GM12873 (cell line): ENCODE results near the gene IRGC.

ENCODE experiments used
- TF ChIP-seq, protein P1 (sequence below): IDR thresholded peaks from 2 replicates; pipeline ENCODE4 v1.5.1; 2012; ENCODE audit warnings: low read depth, mild to moderate bottlenecking, moderate library complexity, low read length, control low read depth; ENCODE audit not compliant: insufficient read depth; ENCODE audit errors: missing control alignments

Gene IRGC, protein sequence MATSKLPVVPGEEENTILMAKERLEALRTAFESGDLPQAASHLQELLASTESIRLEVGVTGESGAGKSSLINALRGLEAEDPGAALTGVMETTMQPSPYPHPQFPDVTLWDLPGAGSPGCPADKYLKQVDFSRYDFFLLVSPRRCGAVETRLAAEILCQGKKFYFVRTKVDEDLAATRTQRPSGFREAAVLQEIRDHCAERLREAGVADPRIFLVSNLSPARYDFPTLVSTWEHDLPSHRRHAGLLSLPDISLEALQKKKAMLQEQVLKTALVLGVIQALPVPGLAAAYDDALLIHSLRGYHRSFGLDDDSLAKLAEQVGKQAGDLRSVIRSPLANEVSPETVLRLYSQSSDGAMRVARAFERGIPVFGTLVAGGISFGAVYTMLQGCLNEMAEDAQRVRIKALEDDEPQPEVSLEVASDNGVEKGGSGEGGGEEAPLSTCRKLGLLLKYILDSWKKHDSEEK

DNA sequence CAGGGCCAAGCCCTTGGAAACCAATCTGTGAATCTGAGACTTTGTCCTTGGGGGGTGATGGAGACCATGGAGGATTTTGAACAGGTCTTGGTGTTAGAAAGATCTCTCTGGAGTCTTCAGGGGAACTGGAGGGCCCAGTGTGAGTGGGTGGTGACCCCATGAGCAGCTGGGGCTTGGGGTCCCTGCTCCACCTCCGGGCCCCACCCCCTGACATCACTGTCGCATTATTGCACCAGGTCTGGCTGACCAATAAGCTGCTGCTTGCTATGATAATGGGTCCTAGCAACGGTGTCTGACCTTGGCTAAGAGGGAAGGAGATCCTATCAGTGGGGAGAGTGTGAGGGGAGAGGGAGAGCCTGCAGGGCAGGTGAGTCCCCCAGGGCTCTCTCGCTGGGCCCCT lies at the start of gene IRGC:
Gene IRGC, plus strand, starts transcription at position 301 of the 400 bp plus-strand sequence. CDS start 2,483 bp downstream, outside the sequence.
- TF ChIP-seq, protein P1, sequence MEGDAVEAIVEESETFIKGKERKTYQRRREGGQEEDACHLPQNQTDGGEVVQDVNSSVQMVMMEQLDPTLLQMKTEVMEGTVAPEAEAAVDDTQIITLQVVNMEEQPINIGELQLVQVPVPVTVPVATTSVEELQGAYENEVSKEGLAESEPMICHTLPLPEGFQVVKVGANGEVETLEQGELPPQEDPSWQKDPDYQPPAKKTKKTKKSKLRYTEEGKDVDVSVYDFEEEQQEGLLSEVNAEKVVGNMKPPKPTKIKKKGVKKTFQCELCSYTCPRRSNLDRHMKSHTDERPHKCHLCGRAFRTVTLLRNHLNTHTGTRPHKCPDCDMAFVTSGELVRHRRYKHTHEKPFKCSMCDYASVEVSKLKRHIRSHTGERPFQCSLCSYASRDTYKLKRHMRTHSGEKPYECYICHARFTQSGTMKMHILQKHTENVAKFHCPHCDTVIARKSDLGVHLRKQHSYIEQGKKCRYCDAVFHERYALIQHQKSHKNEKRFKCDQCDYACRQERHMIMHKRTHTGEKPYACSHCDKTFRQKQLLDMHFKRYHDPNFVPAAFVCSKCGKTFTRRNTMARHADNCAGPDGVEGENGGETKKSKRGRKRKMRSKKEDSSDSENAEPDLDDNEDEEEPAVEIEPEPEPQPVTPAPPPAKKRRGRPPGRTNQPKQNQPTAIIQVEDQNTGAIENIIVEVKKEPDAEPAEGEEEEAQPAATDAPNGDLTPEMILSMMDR: no peak

DNA sequence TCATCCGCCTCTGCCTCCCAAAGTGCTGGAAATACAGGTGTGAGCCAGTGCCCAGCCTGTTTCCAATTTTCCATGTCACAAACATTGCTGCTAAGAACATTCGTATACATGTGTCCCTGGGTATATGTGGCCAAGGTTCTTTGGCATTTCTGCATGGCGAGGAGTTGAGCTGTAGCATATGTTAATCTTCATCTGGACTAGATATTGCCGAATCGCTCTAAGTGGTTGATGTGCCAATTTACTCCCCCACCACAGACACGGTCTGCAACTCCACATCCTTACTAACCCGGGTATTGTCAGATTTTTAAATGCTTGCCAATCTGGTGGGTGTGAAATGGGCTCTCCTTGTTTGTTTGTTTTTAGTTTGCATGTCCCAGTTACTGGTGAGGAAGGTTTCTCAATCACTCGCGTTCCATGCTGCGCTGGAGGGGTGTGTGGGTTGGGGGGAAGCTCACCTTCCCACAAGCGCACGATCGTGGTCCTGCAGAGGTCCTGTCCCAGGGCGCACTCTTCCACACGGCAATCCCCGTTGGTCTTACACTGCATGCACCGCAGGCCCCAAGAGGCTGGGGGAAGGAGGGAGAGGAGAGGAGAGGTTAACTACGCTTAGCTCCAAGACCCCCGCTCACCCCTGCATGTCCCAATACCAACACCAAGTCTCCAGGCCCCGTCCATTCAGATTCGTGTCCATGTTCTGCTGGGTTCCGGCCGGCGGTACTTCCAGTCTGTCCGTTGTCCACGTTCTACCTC lies 48.6 kb upstream of the IRGC start:
- TF ChIP-seq, protein P1: no peak

DNA sequence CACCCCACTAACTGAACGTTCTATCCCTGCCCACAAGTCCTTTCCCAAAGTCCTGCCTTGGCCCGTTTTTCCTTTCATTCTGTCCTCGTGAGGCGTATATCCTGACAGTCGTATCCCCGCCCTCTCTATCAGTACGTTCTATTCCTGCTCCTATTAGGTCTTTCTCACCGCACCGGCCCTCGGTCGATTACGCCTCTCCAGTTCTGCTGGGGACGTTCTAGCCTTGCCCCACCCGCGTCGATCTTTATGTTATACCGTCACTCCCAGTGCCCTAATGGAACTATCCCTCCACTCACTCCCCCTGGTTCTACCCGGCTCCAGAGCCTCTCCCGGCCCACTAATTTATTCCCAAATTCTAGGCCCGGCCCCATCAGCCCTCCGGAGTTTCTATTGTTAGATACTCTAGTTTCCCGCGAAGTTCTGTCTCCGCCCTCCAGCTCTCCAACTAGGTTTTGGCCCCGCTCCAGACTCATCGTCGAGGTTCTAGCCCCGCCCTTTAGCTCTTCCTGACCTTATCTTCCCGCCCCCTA lies 47.9 kb upstream of the IRGC start:
- TF ChIP-seq, protein P1: no peak

DNA sequence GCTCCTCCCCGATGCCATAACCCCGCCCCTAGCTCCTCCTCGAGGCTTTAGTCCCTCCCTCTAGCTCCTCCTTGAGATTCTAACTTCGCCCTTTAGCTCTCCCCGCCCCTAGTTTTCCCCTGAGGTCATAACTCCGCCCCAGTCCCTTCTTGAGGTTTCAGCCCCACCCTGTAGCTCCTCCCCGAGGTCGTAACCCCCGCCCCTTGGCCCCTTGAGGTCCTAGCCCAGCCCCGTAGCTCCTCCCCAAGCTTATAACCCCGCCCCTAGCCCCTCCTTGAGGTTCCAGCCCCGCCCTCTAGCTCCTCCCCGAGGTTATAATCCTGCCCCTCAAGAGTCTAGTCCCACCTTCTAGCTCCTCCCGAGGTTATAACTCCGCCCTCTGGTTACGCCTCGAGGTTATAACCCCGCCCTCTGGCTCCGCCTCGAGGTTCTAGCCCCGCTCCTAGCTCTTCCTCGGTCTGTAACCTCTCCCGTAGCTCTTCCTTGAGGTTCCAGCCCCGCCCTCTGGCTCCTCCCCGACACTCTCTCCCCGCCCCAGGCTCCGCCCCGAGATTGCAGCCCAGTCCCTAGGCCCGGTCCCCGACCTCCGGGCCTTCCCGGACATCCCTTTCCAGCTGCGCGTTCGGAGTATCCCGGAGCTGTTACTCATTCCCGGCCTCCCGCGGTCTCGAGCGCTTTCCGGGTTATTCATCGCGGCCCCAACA lies 47.3 kb upstream of the IRGC start:
- TF ChIP-seq, protein P1: no peak

DNA sequence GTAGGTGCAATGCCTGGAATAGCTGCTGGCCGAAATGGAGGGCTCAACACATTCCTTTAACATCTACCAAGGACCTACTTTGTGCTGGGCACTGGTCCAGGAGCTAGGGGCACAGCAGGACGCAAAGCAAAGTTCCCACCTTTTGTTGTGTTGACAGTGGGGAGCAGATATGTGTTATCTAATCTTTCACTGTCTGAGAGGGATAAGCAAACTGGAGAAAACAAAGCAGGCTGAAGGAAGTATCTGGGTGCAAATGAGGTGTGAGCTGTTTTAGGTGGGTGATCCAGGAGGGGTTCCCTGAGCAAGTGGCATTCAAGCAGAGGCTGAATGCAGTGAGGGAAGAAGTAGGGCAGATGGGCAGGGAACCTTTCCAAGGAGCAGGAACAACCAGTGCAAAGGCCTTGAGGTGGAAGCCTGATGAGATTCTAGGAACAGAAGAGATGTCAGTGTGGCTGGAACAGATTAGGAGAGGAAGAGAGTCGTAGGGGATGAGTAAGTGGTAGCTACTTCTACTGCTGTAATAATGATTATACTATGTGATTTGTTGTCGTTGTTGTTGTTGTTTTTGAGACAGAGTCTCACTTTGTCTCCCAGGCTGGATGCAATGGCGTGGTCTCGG lies 43.7 kb upstream of the IRGC start:
- TF ChIP-seq, protein P1: no peak

DNA sequence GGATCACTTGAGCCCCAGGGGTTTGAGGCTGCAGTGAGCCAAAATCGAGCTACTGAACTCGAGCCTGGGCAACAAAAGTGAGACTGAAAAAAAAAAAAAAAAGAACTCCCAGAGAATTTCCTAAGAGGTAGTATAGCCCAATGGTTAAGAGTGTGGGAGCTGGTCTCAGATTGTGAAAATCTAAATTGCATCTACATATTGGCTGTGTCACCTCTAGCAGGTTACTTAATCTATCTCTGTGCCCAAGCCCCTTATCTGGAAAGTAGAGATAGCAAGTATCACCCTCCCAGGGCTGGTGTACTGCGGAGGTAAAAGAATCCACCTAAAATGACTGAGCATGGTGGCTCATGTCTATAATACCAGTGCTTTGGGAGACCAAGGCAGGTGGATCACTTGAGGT lies 42.2 kb upstream of the IRGC start:
- TF ChIP-seq, protein P1: no peak

DNA sequence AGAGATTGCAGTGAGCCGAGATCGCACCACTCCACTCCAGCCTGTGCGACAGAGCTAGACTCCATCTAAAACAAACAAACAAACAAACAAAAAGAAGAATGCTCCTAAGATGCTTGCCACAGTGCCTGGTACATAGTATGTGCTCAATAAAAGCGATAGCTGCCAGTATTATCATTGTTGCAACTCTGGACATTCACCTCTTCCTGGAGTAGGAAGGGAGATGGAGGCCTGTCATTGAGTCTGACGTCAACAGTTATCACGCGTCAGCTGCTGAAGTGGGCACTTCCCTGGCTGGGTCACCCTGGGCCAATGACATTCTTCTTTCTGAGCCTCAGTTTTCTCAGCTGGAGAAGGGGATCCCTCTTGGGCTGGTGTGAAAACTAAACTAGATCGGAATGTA lies 41.7 kb upstream of the IRGC start:
- TF ChIP-seq, protein P1: no peak
